BE2C (cell line): ENCODE results near the gene MOB3B.

Source experiments
- DNase-seq: peaks from one replicate; pipeline ENCODE4 v3.0.0-alpha.2; 2020
- H3K27me3 ChIP-seq: fragments of 250-450 bp; sonication (Bioruptor Pico); 2 replicates; pipeline ENCODE4 v1.5.1; 2020; ENCODE audit warnings: mild to moderate bottlenecking
- H3K36me3 ChIP-seq: fragments of 250-450 bp; sonication (Bioruptor Pico); 2 replicates; pipeline ENCODE4 v1.5.1; 2020; ENCODE audit warnings: mild to moderate bottlenecking
- H3K4me1 ChIP-seq: fragments of 250-450 bp; sonication (Bioruptor Pico); 2 replicates; pipeline ENCODE4 v1.5.1; 2020
- H3K4me3 ChIP-seq: 2 replicates; pipeline ENCODE4 v1.5.1; 2011; ENCODE audit warnings: low read depth, low read length
- H3K9me3 ChIP-seq: fragments of 250-450 bp; sonication (Bioruptor Pico); 2 replicates; pipeline ENCODE4 v1.5.1; 2020
- TF ChIP-seq, protein P1 (sequence below): IDR thresholded peaks from 2 replicates; pipeline ENCODE4 v1.5.1; 2012; ENCODE audit warnings: mild to moderate bottlenecking, low read depth, low read length

Gene MOB3B

DNA sequence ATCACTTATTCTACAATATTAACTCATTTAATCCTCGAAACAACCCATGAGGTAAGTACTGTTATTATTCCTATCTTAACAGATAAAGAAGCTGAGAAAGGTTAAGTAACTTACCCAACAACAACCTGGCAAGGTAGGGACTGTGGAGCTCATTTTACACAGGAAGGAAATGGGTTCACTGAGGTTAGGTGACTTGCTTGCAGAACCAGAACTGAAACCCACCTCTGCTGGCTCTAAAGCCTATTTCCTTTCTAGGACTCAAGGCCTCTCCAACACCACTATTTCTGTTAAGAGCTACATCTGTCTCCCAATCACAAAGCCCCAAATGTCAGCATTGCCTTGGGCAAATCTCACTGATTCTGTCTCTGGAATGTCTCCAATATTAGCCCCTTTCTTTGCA lies 44.5 kb downstream of the MOB3B start:
- Histone ChIP-seq H3K27me3 (no peaks in the 10 kb centered on the region), H3K4me3 (no peak overlapping the region), H3K4me1 (no peaks in the 10 kb centered on the region), H3K36me3 (no peaks in the 10 kb centered on the region), H3K9me3 (no peaks in the 10 kb centered on the region)
- no peak for DNase-seq
- TF ChIP-seq, protein P1, sequence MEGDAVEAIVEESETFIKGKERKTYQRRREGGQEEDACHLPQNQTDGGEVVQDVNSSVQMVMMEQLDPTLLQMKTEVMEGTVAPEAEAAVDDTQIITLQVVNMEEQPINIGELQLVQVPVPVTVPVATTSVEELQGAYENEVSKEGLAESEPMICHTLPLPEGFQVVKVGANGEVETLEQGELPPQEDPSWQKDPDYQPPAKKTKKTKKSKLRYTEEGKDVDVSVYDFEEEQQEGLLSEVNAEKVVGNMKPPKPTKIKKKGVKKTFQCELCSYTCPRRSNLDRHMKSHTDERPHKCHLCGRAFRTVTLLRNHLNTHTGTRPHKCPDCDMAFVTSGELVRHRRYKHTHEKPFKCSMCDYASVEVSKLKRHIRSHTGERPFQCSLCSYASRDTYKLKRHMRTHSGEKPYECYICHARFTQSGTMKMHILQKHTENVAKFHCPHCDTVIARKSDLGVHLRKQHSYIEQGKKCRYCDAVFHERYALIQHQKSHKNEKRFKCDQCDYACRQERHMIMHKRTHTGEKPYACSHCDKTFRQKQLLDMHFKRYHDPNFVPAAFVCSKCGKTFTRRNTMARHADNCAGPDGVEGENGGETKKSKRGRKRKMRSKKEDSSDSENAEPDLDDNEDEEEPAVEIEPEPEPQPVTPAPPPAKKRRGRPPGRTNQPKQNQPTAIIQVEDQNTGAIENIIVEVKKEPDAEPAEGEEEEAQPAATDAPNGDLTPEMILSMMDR: no peak

DNA sequence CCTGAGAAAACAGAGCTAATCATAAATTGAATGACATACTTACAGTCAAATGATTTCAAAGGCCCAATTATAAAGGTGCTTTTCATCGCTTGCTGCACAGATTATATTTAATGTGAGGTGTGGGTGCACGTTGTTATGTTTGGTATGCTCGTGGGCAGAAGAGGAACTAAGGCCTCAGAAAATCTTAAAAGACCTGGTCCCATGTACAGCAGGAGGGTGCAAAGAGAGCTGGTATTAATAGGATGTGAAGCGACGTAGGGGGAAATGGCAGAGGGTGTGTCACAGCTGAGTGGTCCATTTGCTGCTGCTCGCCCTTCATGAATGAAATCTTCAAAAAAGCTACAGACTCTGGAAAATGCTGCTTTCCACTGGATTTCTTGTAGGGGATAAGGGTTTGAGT lies 46.0 kb downstream of the MOB3B start:
- no peaks in the 10 kb centered on the region for H3K9me3 ChIP-seq
- no peak overlapping the region for H3K4me3 ChIP-seq
- TF ChIP-seq, protein P1: no peak
- no peaks in the 10 kb centered on the region for H3K4me1 ChIP-seq
- no peaks in the 10 kb centered on the region for H3K36me3 ChIP-seq
- no peak for DNase-seq
- no peaks in the 10 kb centered on the region for H3K27me3 ChIP-seq

DNA sequence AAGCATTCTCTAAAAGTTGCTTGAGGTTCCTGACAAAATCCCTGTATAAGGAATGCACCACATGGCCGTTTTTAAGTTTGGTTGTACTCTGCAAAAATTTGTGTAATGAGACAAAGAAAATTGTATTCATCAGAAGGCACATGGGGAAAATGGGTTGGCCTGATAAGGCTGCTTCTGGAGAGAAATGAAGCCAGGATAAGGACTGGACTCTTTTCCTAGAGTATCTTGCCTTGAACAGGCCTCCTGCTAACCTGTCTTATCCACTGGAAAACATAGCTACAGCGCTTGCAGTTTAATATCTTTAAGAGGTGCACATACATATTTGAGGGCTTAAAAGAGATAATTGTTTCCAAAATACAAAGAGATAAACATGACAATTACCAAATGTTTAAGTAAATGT lies 46.9 kb downstream of the MOB3B start:
- TF ChIP-seq, protein P1: no peak
- DNase-seq: no peak
- H3K27me3 ChIP-seq: no peaks in the 10 kb centered on the region
- no peak overlapping the region for H3K4me3 ChIP-seq
- H3K4me1 ChIP-seq: no peaks in the 10 kb centered on the region
- no peaks in the 10 kb centered on the region for H3K9me3 ChIP-seq
- no peaks in the 10 kb centered on the region for H3K36me3 ChIP-seq

DNA sequence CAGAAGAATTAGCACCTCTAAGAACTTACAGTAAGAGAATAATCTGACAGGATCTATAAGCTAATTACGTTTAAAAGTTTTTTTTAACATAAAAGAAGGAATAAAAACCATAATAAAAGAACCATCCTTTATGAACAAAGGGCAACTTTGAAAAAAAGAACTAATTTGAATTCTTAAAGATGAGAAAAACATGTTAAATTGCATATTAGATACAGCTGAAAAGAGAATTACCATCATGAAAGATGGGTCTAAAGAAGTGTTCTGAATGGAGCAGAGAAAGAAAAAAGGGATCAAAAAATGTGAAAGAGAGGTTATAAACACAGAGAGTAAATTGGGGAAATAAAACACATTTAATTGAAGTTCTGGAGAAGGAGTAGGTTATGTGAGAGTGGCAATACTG lies 51.3 kb downstream of the MOB3B start:
- no peak for DNase-seq
- Histone ChIP-seq H3K36me3 (no peaks in the 10 kb centered on the region), H3K27me3 (no peaks in the 10 kb centered on the region), H3K9me3 (no peaks in the 10 kb centered on the region), H3K4me1 (no peaks in the 10 kb centered on the region), H3K4me3 (no peak overlapping the region)
- TF ChIP-seq, protein P1: no peak

DNA sequence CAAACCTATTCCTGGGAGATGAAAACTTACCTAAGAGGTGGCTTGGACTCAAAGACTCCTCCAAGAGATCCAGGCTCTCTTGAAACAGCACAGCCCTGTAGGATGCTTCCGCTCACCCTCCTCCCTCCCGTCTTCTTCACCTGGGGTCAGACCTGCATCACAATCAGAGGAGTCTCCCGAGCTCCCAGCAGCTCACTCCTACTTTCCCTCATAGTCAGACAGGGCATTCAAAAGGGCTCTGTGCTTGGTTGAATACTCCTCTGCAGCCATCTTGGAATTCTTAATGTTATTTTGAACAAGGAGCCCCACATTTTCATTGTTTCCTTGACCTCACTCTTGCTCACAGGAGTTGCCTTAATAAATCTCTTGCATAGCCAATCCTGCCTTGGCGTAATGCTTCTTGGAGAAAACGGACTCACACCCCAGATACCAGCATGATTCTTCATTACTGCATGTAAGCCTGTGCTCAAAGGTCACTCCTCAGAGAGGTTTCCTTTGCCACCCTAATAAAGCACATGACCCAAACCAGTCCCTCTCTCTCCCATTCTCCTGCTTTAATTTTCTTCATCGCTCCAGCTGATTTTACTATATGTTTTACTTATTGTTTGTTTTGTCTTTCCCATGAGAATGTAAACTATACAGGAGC lies 52.6 kb downstream of the MOB3B start:
- DNase-seq: no peak
- no peaks in the 10 kb centered on the region for H3K36me3 ChIP-seq
- TF ChIP-seq, protein P1: no peak
- no peak overlapping the region for H3K4me3 ChIP-seq
- no peaks in the 10 kb centered on the region for H3K9me3 ChIP-seq
- H3K4me1 ChIP-seq: no peaks in the 10 kb centered on the region
- no peaks in the 10 kb centered on the region for H3K27me3 ChIP-seq

DNA sequence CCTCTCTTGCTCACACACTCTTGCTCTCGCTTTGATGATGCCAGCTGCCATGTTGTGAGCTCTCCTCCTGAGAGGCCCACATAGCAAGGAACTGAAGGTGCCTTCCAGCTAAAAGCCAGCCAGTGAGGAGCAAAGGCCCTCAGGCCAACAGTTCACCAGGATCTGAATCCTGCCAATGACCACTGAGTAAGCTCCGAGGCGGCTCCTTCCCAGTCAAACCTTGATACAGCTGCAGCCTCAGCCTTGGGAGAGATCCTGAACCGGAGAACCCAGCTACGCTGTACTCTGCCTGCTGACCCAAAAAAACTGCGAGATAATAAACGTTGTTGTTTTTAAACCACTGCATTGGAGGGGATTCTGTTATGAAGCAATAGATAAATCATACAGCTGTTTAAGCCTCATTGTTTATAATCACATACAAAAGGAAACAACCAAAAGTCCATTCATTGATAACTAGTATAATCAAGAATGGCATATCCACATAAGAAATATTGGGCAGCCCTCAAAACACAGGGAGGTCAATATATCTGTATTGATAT lies 54.5 kb downstream of the MOB3B start:
- H3K4me1 ChIP-seq: no peaks in the 10 kb centered on the region
- no peak for DNase-seq
- H3K4me3 ChIP-seq: no peak overlapping the region
- H3K36me3 ChIP-seq: no peaks in the 10 kb centered on the region
- no peaks in the 10 kb centered on the region for H3K9me3 ChIP-seq
- no peaks in the 10 kb centered on the region for H3K27me3 ChIP-seq
- TF ChIP-seq, protein P1: no peak
